GM12873 (cell line): Measurements from ENCODE around the gene USP8.

ENCODE experiments used
- CTCF ChIP-seq: IDR thresholded peaks from 2 replicates; pipeline ENCODE4 v1.5.1; 2012; ENCODE audit warnings: low read depth, mild to moderate bottlenecking, moderate library complexity, low read length, control low read depth; ENCODE audit not compliant: insufficient read depth; ENCODE audit errors: missing control alignments

The USP8 gene

GRCh38 chr15:50463423-50464358 is 39.5 kb downstream of the USP8 start:
- no peak for TF ChIP-seq CTCF

- TF ChIP-seq CTCF, result no peak
These were observed 46.9 kb downstream of the USP8 start for GRCh38 chr15:50471072-50471471.

GRCh38 chr15:50476143-50476542 is 51.9 kb downstream of the USP8 start:
- no peak for TF ChIP-seq CTCF

- TF ChIP-seq CTCF, result no peak
These were observed 60.6 kb downstream of the USP8 start for GRCh38 chr15:50484781-50485180.

- no peak for TF ChIP-seq CTCF
These were observed 61.2 kb downstream of the USP8 start for GRCh38 chr15:50485389-50485788.

- no peak for TF ChIP-seq CTCF
These were observed 63.1 kb downstream of the USP8 start for GRCh38 chr15:50487287-50487686.

GRCh38 chr15:50493625-50494024 is 69.4 kb downstream of the USP8 start:
- TF ChIP-seq CTCF, result no peak
